ENCODE results near the gene PAQR5.

GRCh38 chr15:69272139-69272538, 26.6 kb upstream of the PAQR5 start:
- no peak for TF ChIP-seq POLR2AphosphoS5 (IDR thresholded peaks at IDR 0.05)
- TF ChIP-seq POLR2A (IDR thresholded peaks at IDR 0.05) = no peak
- no peak for TF ChIP-seq CTCF (IDR thresholded peaks at IDR 0.05)

Measured in sigmoid colon (tissue), 4 donors.